Lung (tissue), 12 donors: ENCODE data around the gene BABAM2. TPM values are rescaled to one million over a fixed set of nuclear protein-coding genes. Genes with fewer than 3 reads are reported as not detected.

ENCODE experiments used
- ATAC-seq: fragments of 200-7000 bp; cut with Tn5 transposase; one replicate; pipeline ENCODE4 v1.9.1; 2020; ENCODE audit warnings: moderate number of reproducible peaks; ENCODE audit not compliant: insufficient read depth, low FRiP score
- DNase-seq, 3 donors: peaks; one replicate each; pipeline ENCODE4 v3.0.0-alpha.2; 2013 to 2017
- H3K27ac ChIP-seq, 2 donors: one replicate each; pipeline ENCODE4 v1.5.1; 2013; ENCODE audit warnings: mild to moderate bottlenecking in 2 of 2, moderate library complexity in 2 of 2, control low read depth in 1 of 2, inconsistent platforms in 1 of 2, low read depth in 1 of 2, low read length in 1 of 2
- H3K27me3 ChIP-seq, 3 donors: one replicate each; pipeline ENCODE4 v1.5.1; 2013; ENCODE audit warnings: low read length in 2 of 3; ENCODE audit not compliant: control insufficient read depth in 3 of 3, insufficient read depth in 3 of 3
- H3K36me3 ChIP-seq, 4 donors: one replicate each; pipeline ENCODE4 v1.5.1; 2013; ENCODE audit warnings: low read length in 4 of 4, mild to moderate bottlenecking in 1 of 4, moderate library complexity in 1 of 4; ENCODE audit not compliant: control insufficient read depth in 4 of 4, insufficient read depth in 4 of 4
- H3K4me1 ChIP-seq, 5 donors: one replicate each; pipeline ENCODE4 v1.5.1; 2013; ENCODE audit warnings: low read length in 5 of 5, mild to moderate bottlenecking in 2 of 5, moderate library complexity in 1 of 5; ENCODE audit not compliant: control insufficient read depth in 5 of 5, insufficient read depth in 5 of 5
- H3K4me3 ChIP-seq: one replicate; pipeline ENCODE4 v1.5.1; 2013; ENCODE audit warnings: mild to moderate bottlenecking, control low read depth, moderate library complexity
- H3K9ac ChIP-seq, 2 donors: one replicate each; pipeline ENCODE4 v1.5.1; 2013; ENCODE audit warnings: low read length in 2 of 2, control low read depth in 1 of 2; ENCODE audit not compliant: insufficient read depth in 1 of 2
- H3K9me3 ChIP-seq, 4 donors: one replicate each; pipeline ENCODE4 v1.5.1; 2013; ENCODE audit warnings: low read length in 3 of 4, mild to moderate bottlenecking in 1 of 4, moderate library complexity in 1 of 4; ENCODE audit not compliant: control insufficient read depth in 4 of 4, insufficient read depth in 3 of 4
- CTCF ChIP-seq: IDR thresholded peaks from 2 replicates; pipeline ENCODE4 v1.5.1; 2012; ENCODE audit warnings: mild to moderate bottlenecking; ENCODE audit errors: control extremely low read depth, extremely low read depth
- WGBS, 2 donors: extraction: QIAGEN DNeasy Blood & Tissue Kit; methylation state at CpG; one replicate each; pipeline ENCODE4 v1.1.7; 2013; 5-methylcytosine and 5-hydroxymethylcytosine counted together
- polyA plus RNA-seq, 2 donors: library from polyadenylated mRNA; stranded (reverse); fragments of 200-250 nt; gene quantifications; one replicate each; pipeline ENCODE4 v1.2.1, GENCODE V29; 2013
- total RNA-seq, 2 donors: library from RNA; depleted of rRNA in 1 of 2; stranded (reverse); fragments of >200 nt in 1 of 2; gene quantifications; one replicate each; pipeline ENCODE4 v1.2.1, GENCODE V29; 2014 to 2021
- donor health status: control.
- donor health status: control.
- donor health status: Bipolar disorder and iron deficiency.
- donor health status: healthy.
- donor health status: DM: yes; HTN: yes; CAD: no.

The BABAM2 gene
- total and polyA plus RNA-seq, 4 donors: 19.0 to 43.3 (median 33.7) TPM

GRCh38 chr2:28363686-28364280, 473.3 kb downstream of the BABAM2 start:
- H3K4me1 ChIP-seq: peaks cover 0 to 41% (median 15%) of the 10 kb centered on the region in 5 donors
- H3K9me3 ChIP-seq: no peaks in the 10 kb centered on the region
- no peak for TF ChIP-seq CTCF
- no peak overlapping the region for H3K9ac ChIP-seq
- ATAC-seq: no peak
- no peak for DNase-seq
- WGBS, 2 donors: 91 to 94% methylated on average over 11 of the region's 11 CpGs
- no peak overlapping the region for H3K4me3 ChIP-seq
- no peak overlapping the region for H3K27ac ChIP-seq
- H3K36me3 ChIP-seq: no peaks in the 10 kb centered on the region
- no peaks in the 10 kb centered on the region for H3K27me3 ChIP-seq

- no peaks in the 10 kb centered on the region for H3K27me3 ChIP-seq
- TF ChIP-seq CTCF: no peak
- DNase-seq (no peak), ATAC-seq (no peak)
- 91 to 93% methylated on average over 3 of the region's 3 CpGs for WGBS, 2 donors
- no peak overlapping the region for H3K9ac ChIP-seq
- H3K9me3 ChIP-seq: no peaks in the 10 kb centered on the region
- peaks cover 0 to 35% (median 12%) of the 10 kb centered on the region in 5 donors for H3K4me1 ChIP-seq
- H3K4me3 ChIP-seq: no peak overlapping the region
- H3K36me3 ChIP-seq: no peaks in the 10 kb centered on the region
- no peak overlapping the region for H3K27ac ChIP-seq
Measured at GRCh38 chr2:28364610-28365009, 474.1 kb downstream of the BABAM2 start.

- no peak overlapping the region for H3K9ac ChIP-seq
Measured at GRCh38 chr2:28365158-28365557, 474.6 kb downstream of the BABAM2 start.

More at GRCh38 chr2:28365158-28365557, 474.6 kb downstream of the BABAM2 start:
- no peak for TF ChIP-seq CTCF
- Histone ChIP-seq H3K27ac (no peak overlapping the region), H3K9me3 (no peaks in the 10 kb centered on the region), H3K4me3 (no peak overlapping the region), H3K27me3 (no peaks in the 10 kb centered on the region), H3K4me1 (peaks cover 0 to 35% (median 12%) of the 10 kb centered on the region in 5 donors), H3K36me3 (no peaks in the 10 kb centered on the region)
- 72 to 74% methylated on average over 8 of the region's 8 CpGs for WGBS, 2 donors
- peak in 2 of 3 donors; percentile 62 to 72 for DNase-seq
- no peak for ATAC-seq
